Posterior vena cava (tissue), 2 donors: Measurements from ENCODE around the gene SRGAP2C. TPM values are rescaled to one million over a fixed set of nuclear protein-coding genes. Genes with fewer than 3 reads are reported as not detected.
"Not testable (repeated sequence)": the region's sequence is repeated elsewhere in the genome, so short reads cannot be mapped to it uniquely, and the experiment has no call there.

ENCODE experiments used
- DNase-seq: peaks from one replicate; pipeline ENCODE4 v3.0.0-alpha.2; 2020; ENCODE audit warnings: low spot score
- intact Hi-C, 2 donors: fragments of 100-400 bp; cut with DNase I; formaldehyde crosslinking; loops; one replicate each; pipeline versions ENCODE4 v1.14.1 to v1.14.2; 2022 to 2023
- total RNA-seq, 2 donors: library from RNA; stranded (reverse); fragmentation: NEBNext Ultra II Directional; extraction: Animal tissue kit (Norgen Biotek cat#: 25700); gene quantifications; one replicate each; pipeline ENCODE4 v1.2.1, GENCODE V29; 2021
- donor health status: DM: yes; HTN: yes; CAD: no.
- donor health status: DM: yes; HTN: yes; CAD: no.

The SRGAP2C gene
- total RNA-seq, 2 donors from 2014 or later = 28.3 to 29.3 TPM

- DNase-seq, intact Hi-C loops: not testable (repeated sequence)
These were observed 117.1 kb downstream of the SRGAP2C start for GRCh38 chr1:121301876-121302275.

GRCh38 chr1:121307759-121308158 lies 123.0 kb downstream of the SRGAP2C start:
- intact Hi-C loops, DNase-seq: not testable (repeated sequence)

GRCh38 chr1:121315509-121315908 lies 130.7 kb downstream of the SRGAP2C start:
- DNase-seq, intact Hi-C loops: not testable (repeated sequence)

- intact Hi-C loops, DNase-seq: not testable (repeated sequence)
These were observed 131.3 kb downstream of the SRGAP2C start for GRCh38 chr1:121316081-121316480.

- intact Hi-C loops, DNase-seq: not testable (repeated sequence)
These were observed 133.0 kb downstream of the SRGAP2C start for GRCh38 chr1:121317491-121318468.

- intact Hi-C loops, DNase-seq: not testable (repeated sequence)
These were observed 133.9 kb downstream of the SRGAP2C start for GRCh38 chr1:121318687-121319086.

- intact Hi-C loops, DNase-seq: not testable (repeated sequence)
These were observed 136.9 kb downstream of the SRGAP2C start for GRCh38 chr1:121321660-121322059.

- intact Hi-C loops, DNase-seq: not testable (repeated sequence)
These were observed 140.0 kb downstream of the SRGAP2C start for GRCh38 chr1:121324726-121325125.

GRCh38 chr1:121332141-121332540 lies 147.4 kb downstream of the SRGAP2C start:
- DNase-seq, intact Hi-C loops: not testable (repeated sequence)

- intact Hi-C loops = not testable (repeated sequence)
These were observed 148.1 kb downstream of the SRGAP2C start for GRCh38 chr1:121332599-121333562.

GRCh38 chr1:121337958-121338357 lies 153.2 kb downstream of the SRGAP2C start:
- intact Hi-C loops, DNase-seq: not testable (repeated sequence)

More at GRCh38 chr1:121332599-121333562, 148.1 kb downstream of the SRGAP2C start:
- not testable (repeated sequence) for DNase-seq

GRCh38 chr1:121339611-121340010 lies 154.8 kb downstream of the SRGAP2C start:
- intact Hi-C loops = not testable (repeated sequence)

GRCh38 chr1:121343311-121343906 lies 158.6 kb downstream of the SRGAP2C start:
- intact Hi-C loops, DNase-seq: not testable (repeated sequence)

More at GRCh38 chr1:121339611-121340010, 154.8 kb downstream of the SRGAP2C start:
- DNase-seq = not testable (repeated sequence)

GRCh38 chr1:121344355-121344754 lies 159.6 kb downstream of the SRGAP2C start:
- intact Hi-C loops, DNase-seq: not testable (repeated sequence)

- intact Hi-C loops, DNase-seq: not testable (repeated sequence)
These were observed 161.9 kb downstream of the SRGAP2C start for GRCh38 chr1:121346654-121347053.

- DNase-seq, intact Hi-C loops: not testable (repeated sequence)
These were observed 162.7 kb downstream of the SRGAP2C start for GRCh38 chr1:121347476-121347875.

GRCh38 chr1:121348115-121348514 lies 163.3 kb downstream of the SRGAP2C start:
- DNase-seq, intact Hi-C loops: not testable (repeated sequence)

- DNase-seq, intact Hi-C loops: not testable (repeated sequence)
These were observed 164.7 kb downstream of the SRGAP2C start for GRCh38 chr1:121349332-121349967.
